GM12878 (cell line): ENCODE results near the gene STEAP1B.
"Not testable (repeated sequence)": the region's sequence is repeated elsewhere in the genome, so short reads cannot be mapped to it uniquely, and the experiment has no call there.

Source experiments
- CHD2 ChIP-seq: IDR thresholded peaks from 2 replicates; pipeline ENCODE4 v1.6.1; 2011; ENCODE audit warnings: low read depth, low read length, improper control_type of control experiment, borderline replicate concordance
- CTCF ChIP-seq, 3 experiments: IDR thresholded peaks in 2 of 3; conservative IDR thresholded peaks in 1 of 3; 2 replicates each; pipeline ENCODE4 v1.5.1; 2011; ENCODE audit warnings: low read depth in 3 of 3, low read length in 3 of 3, mild to moderate bottlenecking in 3 of 3, control low read depth in 2 of 3, moderate library complexity in 2 of 3, inconsistent platforms in 1 of 3, mixed read lengths in 1 of 3; ENCODE audit not compliant: control insufficient read depth in 2 of 3, insufficient read depth in 1 of 3; ENCODE audit errors: extremely low read depth in 1 of 3
- EGR1 ChIP-seq, 2 experiments: IDR thresholded peaks; 1 replicate in 1 of 2; 2 replicates in 1 of 2; pipeline ENCODE4 v1.6.1; 2011 to 2012; ENCODE audit warnings: low read depth in 2 of 2, low read length in 2 of 2, borderline replicate concordance in 1 of 2, mild to moderate bottlenecking in 1 of 2, moderate library complexity in 1 of 2
- FOXK2 ChIP-seq: fragments of 450-650 bp; IDR thresholded peaks from 2 replicates; pipeline ENCODE4 v1.6.1; 2017; ENCODE audit warnings: mild to moderate bottlenecking, moderate library complexity
- MTA2 ChIP-seq: fragments of 450-650 bp; IDR thresholded peaks from 2 replicates; pipeline ENCODE4 v1.6.1; 2016; ENCODE audit warnings: low read depth, mild to moderate bottlenecking, moderate library complexity
- MXI1 ChIP-seq: fragments of 150-350 bp; IDR thresholded peaks from 2 replicates; pipeline ENCODE4 v1.6.1; 2011; ENCODE audit warnings: low read depth, mild to moderate bottlenecking, inconsistent platforms, low read length, improper control_type of control experiment
- POLR2A ChIP-seq: IDR thresholded peaks from 2 replicates; pipeline ENCODE4 v1.6.1; 2011; ENCODE audit warnings: low read depth, mild to moderate bottlenecking, low read length
- POLR2AphosphoS5 ChIP-seq: IDR thresholded peaks from 2 replicates; pipeline ENCODE4 v1.6.1; 2011; ENCODE audit warnings: mild to moderate bottlenecking, low read length, inconsistent platforms
- REST ChIP-seq: IDR thresholded peaks from 2 replicates; pipeline ENCODE4 v1.6.1; 2012; ENCODE audit warnings: mild to moderate bottlenecking, low read depth, low read length
- TAF1 ChIP-seq: IDR thresholded peaks from 2 replicates; pipeline ENCODE4 v1.6.1; 2011; ENCODE audit warnings: mild to moderate bottlenecking, low read depth, low read length, borderline replicate concordance
- TARDBP ChIP-seq: IDR thresholded peaks from 2 replicates; pipeline ENCODE4 v1.6.1; 2016; ENCODE audit warnings: borderline replicate concordance
- YBX1 ChIP-seq: fragments of 450-650 bp; IDR thresholded peaks from 2 replicates; pipeline ENCODE4 v1.6.1; 2016; ENCODE audit warnings: antibody characterized with exemption

- not testable (repeated sequence) for TF ChIP-seq MXI1; CHD2; POLR2A; TAF1; FOXK2; POLR2AphosphoS5; YBX1; TARDBP; CTCF (IDR thresholded peaks at IDR 0.05 in 2 of 3, conservative IDR thresholded peaks at IDR 0.05 in 1 of 3; ENCODE audit: control insufficient read depth in 2 of 3, extremely low read depth in 1 of 3, insufficient read depth in 1 of 3, low read depth in 3 of 3, low read length in 3 of 3); MTA2; REST; EGR1 (IDR thresholded peaks at IDR 0.05; ENCODE audit: borderline replicate concordance in 1 of 2, low read depth in 2 of 2, low read length in 2 of 2)
Observed at GRCh38 chr7:22502104-22502503, 2.1 kb upstream of the STEAP1B start.
